NCI-H82 (cell line): ENCODE results near the gene PRKCA.

Experiments used
- DNase-seq: peaks from one replicate; lab custom pipeline; 2025; lab: John Stamatoyannopoulos, UW

Gene PRKCA

GRCh38 chr17:66810951-66811682, 508.7 kb downstream of the PRKCA start:
- no peak for DNase-seq

GRCh38 chr17:66811683-66812054, 509.3 kb downstream of the PRKCA start:
- no peak for DNase-seq

GRCh38 chr17:66812571-66812970, 510.2 kb downstream of the PRKCA start:
- no peak for DNase-seq

GRCh38 chr17:66813296-66813695, 510.9 kb downstream of the PRKCA start:
- DNase-seq: no peak

GRCh38 chr17:66814026-66814425, 511.6 kb downstream of the PRKCA start:
- DNase-seq: no peak

- no peak for DNase-seq
Measured at GRCh38 chr17:66814570-66814969, 512.2 kb downstream of the PRKCA start.

GRCh38 chr17:66817750-66818149, 515.3 kb downstream of the PRKCA start:
- DNase-seq: no peak

GRCh38 chr17:66819466-66819865, 517.1 kb downstream of the PRKCA start:
- DNase-seq: no peak

GRCh38 chr17:66822009-66822408, 519.6 kb downstream of the PRKCA start:
- DNase-seq: no peak

GRCh38 chr17:66826856-66827255, 524.4 kb downstream of the PRKCA start:
- no peak for DNase-seq

- DNase-seq: peak; percentile 94
Measured at GRCh38 chr17:66829386-66829864, 527.0 kb downstream of the PRKCA start.

- DNase-seq: peak; percentile 88
Measured at GRCh38 chr17:66829883-66830282, 527.5 kb downstream of the PRKCA start.

GRCh38 chr17:66830451-66830850, 528.0 kb downstream of the PRKCA start:
- peak; percentile 48 for DNase-seq

GRCh38 chr17:66831383-66832210, 529.2 kb downstream of the PRKCA start:
- peak; percentile 37 for DNase-seq

GRCh38 chr17:66833201-66833600, 530.8 kb downstream of the PRKCA start:
- DNase-seq: no peak

GRCh38 chr17:66834426-66834918, 532.1 kb downstream of the PRKCA start:
- no peak for DNase-seq

- DNase-seq: peak; percentile 76
Measured at GRCh38 chr17:66834919-66835454, 532.6 kb downstream of the PRKCA start, which contains the start of gene CACNG5. Gene CACNG5 (plus strand): TSS chr17:66835117. CDS start chr17:66877333, 42,216 bp downstream.

GRCh38 chr17:66835476-66835875, 533.1 kb downstream of the PRKCA start:
- peak; percentile 90 for DNase-seq

- peak; percentile 51 for DNase-seq
Measured at GRCh38 chr17:66836063-66837005, 533.9 kb downstream of the PRKCA start.

GRCh38 chr17:66837226-66837625, 534.8 kb downstream of the PRKCA start:
- no peak for DNase-seq

GRCh38 chr17:66837885-66838665, 535.7 kb downstream of the PRKCA start:
- DNase-seq: no peak
